Pancreas (tissue), 10 donors: ENCODE data around the gene IRF7. TPM values are rescaled to one million over a fixed set of nuclear protein-coding genes. Genes with fewer than 3 reads are reported as not detected.

Source experiments
- ATAC-seq, 4 donors: fragments of 200-7000 bp; cut with Tn5 transposase; one replicate each; pipeline versions ENCODE4 v1.8.0 to v1.9.1; 2020; ENCODE audit warnings: mild to moderate bottlenecking in 4 of 4, moderate library complexity in 4 of 4
- DNase-seq, 6 donors: peaks; one replicate each; pipeline ENCODE4 v3.0.0-alpha.2; 2020
- FAIRE-seq: peaks from 2 replicates; lab custom pipeline; 2012; peaks lifted over from hg19 to GRCh38; lab: Jason Lieb, UNC
- H3K27ac ChIP-seq, 4 donors: fragments of 200-600 bp; sonication (generic); 1 replicate in 3 of 4; 2 replicates in 1 of 4; pipeline versions ENCODE4 v1.5.0 to v1.8.0; 2020
- H3K27me3 ChIP-seq, 4 donors: fragments of 200-600 bp; one replicate each; pipeline ENCODE4 v1.8.0; 2021
- H3K36me3 ChIP-seq, 3 donors: fragments of 200-600 bp; sonication (generic) in 1 of 3; one replicate each; pipeline versions ENCODE4 v1.5.0 to v1.8.0; 2020 to 2021
- H3K4me1 ChIP-seq, 3 donors: fragments of 200-600 bp; one replicate each; pipeline ENCODE4 v1.8.0; 2021
- H3K4me3 ChIP-seq, 4 donors: fragments of 200-600 bp; sonication (generic) in 2 of 4; one replicate each; pipeline versions ENCODE4 v1.5.0 to v1.8.0; 2020 to 2021
- H3K9me3 ChIP-seq, 4 donors: fragments of 200-600 bp; one replicate each; pipeline ENCODE4 v1.8.0; 2021
- CTCF ChIP-seq, 4 donors: fragments of 200-600 bp; sonication (generic) in 3 of 4; IDR thresholded peaks; one replicate each; pipeline versions ENCODE4 v1.5.0 to v1.8.0; 2021; ENCODE audit warnings: antibody characterized with exemption in 4 of 4
- WGBS, 2 donors: extraction: QIAGEN DNeasy Blood & Tissue Kit; methylation state at CpG; one replicate each; pipeline ENCODE4 v1.1.7; 2013; 5-methylcytosine and 5-hydroxymethylcytosine counted together
- intact Hi-C, 3 donors: fragments of 100-400 bp; cut with DNase I; formaldehyde crosslinking; loops; one replicate each; pipeline versions ENCODE4 v1.11.1 to v1.14.2; 2022
- polyA plus RNA-seq, 2 donors: library from polyadenylated mRNA; stranded (reverse); fragments of 200-250 nt; gene quantifications; one replicate each; pipeline ENCODE4 v1.2.3, GENCODE V29; 2013
- total RNA-seq, 6 donors: library from RNA; stranded (reverse); fragmentation: NEBNext Ultra II Directional in 4 of 6; extraction: Animal tissue kit (Norgen Biotek cat#: 25700) in 4 of 6; gene quantifications; one replicate each; pipeline versions ENCODE4 v1.2.1 to v1.2.4, GENCODE V29; 2021 to 2023
- donor health status: healthy with polysubstance abuse.
- donor health status: DM: no; HTN: no; CAD: no; lungs with moderate emphysema.
- donor health status: DM: no; HTN: no; CAD: no.
- donor health status: control.
- donor health status: control.
- donor health status: Bipolar disorder and iron deficiency.
- donor health status: DM: yes; HTN: yes; CAD: no.
- donor health status: DM: no; HTN: no; CAD: no.
- donor health status: DM: no; HTN: no; CAD: no.
- donor health status: DM: yes; HTN: yes; CAD: no.

The IRF7 gene
- total RNA-seq = 10 to 100 TPM in 2 of 6 donors, 1 to 10 TPM in 4; 4.0 to 30.0 (median 9.1) TPM
- 10 to 100 TPM; 33.4 to 36.6 TPM for polyA plus RNA-seq

DNA sequence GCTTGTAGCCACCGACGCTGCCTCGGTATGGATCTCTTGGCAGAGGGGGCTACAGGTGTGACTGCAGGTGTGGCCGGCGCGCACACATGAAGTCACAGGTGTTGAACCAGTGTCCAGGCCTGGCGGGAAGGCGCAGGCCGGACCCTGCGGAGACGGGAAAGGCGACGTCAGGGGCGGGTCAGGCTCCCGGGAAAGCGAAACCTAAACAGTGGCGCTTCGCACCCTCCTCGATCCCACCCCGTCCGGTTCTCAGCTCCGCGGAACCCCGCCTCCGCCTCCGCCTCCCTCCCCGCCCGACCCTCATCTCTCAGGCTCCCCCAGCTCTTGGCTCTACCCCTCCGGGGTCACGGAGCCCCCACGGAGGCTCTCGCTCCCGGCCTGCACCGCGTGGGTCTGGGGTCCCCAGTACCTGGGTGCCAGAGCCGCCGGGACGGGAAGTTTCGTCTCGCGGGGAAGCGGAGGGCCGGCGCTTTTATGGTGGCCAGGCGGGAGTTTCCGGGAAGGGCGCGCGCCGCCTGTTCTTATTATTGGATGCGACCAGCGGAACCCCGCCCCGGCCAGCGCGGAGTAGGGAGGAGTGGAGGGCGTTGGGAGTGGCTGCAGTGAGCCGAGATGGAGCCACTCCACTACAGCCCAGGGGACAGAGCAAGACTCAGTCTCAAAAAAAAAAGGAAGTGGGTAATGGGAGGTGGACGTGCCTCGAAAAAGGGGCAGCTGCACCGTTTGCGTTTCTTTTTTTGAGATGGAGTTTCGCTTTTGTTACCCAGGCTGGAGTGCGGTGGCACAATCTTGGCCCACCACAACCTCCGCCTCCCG is at the start of gene IRF7:
IRF7 (minus strand) TSS at position 447 of the 816 bp plus-strand sequence. CDS start 586 bp downstream, outside the sequence.
- Histone ChIP-seq H3K27me3 (no peaks in the 10 kb centered on the region), H3K4me3 (peak within 1 kb of the TSS; percentile 29 to 53 (median 50)), H3K27ac (peak within 1 kb of the TSS; percentile 79 to 91 (median 84)), H3K36me3 (peaks cover 0 to 26% (median 12%) of the 10 kb centered on the region in 3 donors), H3K4me1 (peaks cover 0 to 9% (median 7%) of the 10 kb centered on the region in 3 donors), H3K9me3 (no peaks in the 10 kb centered on the region)
- FAIRE-seq (no peak), ATAC-seq (peak; percentile 82 to 90 (median 86)), DNase-seq (peak; percentile 88 to 94 (median 91))
- intact Hi-C loops = no loop called here
- TF ChIP-seq CTCF (IDR thresholded peaks at IDR 0.05) = no peak
- 25 to 53% methylated on average over 64 to 66 of the region's 66 CpGs for WGBS, 2 donors

DNA sequence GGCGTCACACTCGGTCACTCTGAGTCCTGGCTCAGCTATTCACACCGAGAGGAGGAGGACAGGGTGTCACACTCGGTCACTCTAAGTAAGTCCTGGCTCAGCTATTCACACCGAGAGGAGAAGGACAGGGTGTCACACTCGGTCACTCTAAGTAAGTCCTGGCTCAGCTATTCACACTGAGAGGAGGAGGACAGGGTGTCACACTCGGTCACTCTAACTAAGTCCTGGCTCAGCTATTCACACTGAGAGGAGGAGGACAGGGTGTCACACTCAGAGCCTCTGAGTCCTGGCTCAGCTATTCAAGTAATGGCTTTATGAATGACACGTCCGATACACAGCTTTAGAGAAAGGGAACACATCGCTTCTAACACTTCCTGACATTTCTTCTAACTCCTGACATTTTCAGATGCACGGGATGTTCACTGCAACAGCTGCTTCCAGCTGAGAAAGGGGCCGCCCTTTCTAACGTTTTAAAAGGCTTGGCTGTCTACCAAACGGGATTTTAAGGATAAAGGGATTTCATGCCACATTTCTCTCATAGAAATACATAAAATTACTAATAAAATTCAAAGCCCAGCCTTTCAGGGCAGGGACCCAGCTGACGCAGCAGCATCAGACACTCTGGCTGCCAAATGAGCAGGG is 49.4 kb upstream of the IRF7 start:
- H3K9me3 ChIP-seq = no peaks in the 10 kb centered on the region
- WGBS, 2 donors = 86% methylated on average over 13 to 15 of the region's 15 CpGs
- H3K4me3 ChIP-seq = no peak overlapping the region
- FAIRE-seq (no peak), DNase-seq (no peak), ATAC-seq (no peak)
- H3K4me1 ChIP-seq = no peaks in the 10 kb centered on the region
- intact Hi-C loops = no loop called here
- H3K27me3 ChIP-seq = no peaks in the 10 kb centered on the region
- no peaks in the 10 kb centered on the region for H3K36me3 ChIP-seq
- no peak overlapping the region for H3K27ac ChIP-seq
- no peak for TF ChIP-seq CTCF (IDR thresholded peaks at IDR 0.05)

GRCh38 chr11:662689-663274 is 47.0 kb upstream of the IRF7 start:
- no peak for FAIRE-seq
- intact Hi-C loops = loop anchor here in 2 of 3 donors (5.0 kb wide), 1 partner anchor 60 kb away; no protein-coding TSS in a partner anchor

More at GRCh38 chr11:662689-663274, 47.0 kb upstream of the IRF7 start:
- no peak overlapping the region for H3K27ac ChIP-seq
- TF ChIP-seq CTCF (IDR thresholded peaks at IDR 0.05) = peak; percentile 33 to 64 (median 52)
- WGBS, 2 donors = 48% methylated on average over 15 of the region's 15 CpGs
- H3K4me3 ChIP-seq = no peak overlapping the region
- H3K27me3 ChIP-seq = no peaks in the 10 kb centered on the region
- no peaks in the 10 kb centered on the region for H3K9me3 ChIP-seq
- ATAC-seq (peak; percentile 77 to 95 (median 86)), DNase-seq (peak; percentile 53 to 87 (median 78))
- no peaks in the 10 kb centered on the region for H3K4me1 ChIP-seq
- peaks cover 0 to 4% (median 0%) of the 10 kb centered on the region in 3 donors for H3K36me3 ChIP-seq
